H1 (cell line): ENCODE results near the gene MRPL55.

ENCODE experiments used
- BRCA1 ChIP-seq: IDR thresholded peaks from 2 replicates; pipeline ENCODE4 v1.6.1; 2012; ENCODE audit warnings: low read depth, low read length, improper control_type of control experiment
- EP300 ChIP-seq, 2 experiments: IDR thresholded peaks; 1 replicate in 1 of 2; 2 replicates in 1 of 2; pipeline ENCODE4 v1.6.1; 2011 to 2012; ENCODE audit warnings: low read depth in 2 of 2, low read length in 2 of 2, mild to moderate bottlenecking in 2 of 2, borderline replicate concordance in 1 of 2, inconsistent platforms in 1 of 2, moderate library complexity in 1 of 2
- EZH2 ChIP-seq: fragments of 200-600 bp; sonication (generic); IDR thresholded peaks from 2 replicates; pipeline ENCODE4 v1.7.1; 2012; ENCODE audit warnings: low read depth, mild to moderate bottlenecking, moderate library complexity, low read length, inconsistent platforms; ENCODE audit not compliant: severe bottlenecking
- JUN ChIP-seq: IDR thresholded peaks from 2 replicates; pipeline ENCODE4 v1.6.1; 2011; ENCODE audit warnings: low read depth, mild to moderate bottlenecking, improper control_type of control experiment, low read length
- TAF1 ChIP-seq: IDR thresholded peaks from 2 replicates; pipeline ENCODE4 v1.6.1; 2011; ENCODE audit warnings: mild to moderate bottlenecking, low read depth, low read length
- TF ChIP-seq, protein P1 (sequence below): IDR thresholded peaks from 2 replicates; pipeline ENCODE4 v1.6.1; 2012; ENCODE audit warnings: low read length, inconsistent platforms
- TF ChIP-seq, protein P2 (sequence below), 3 experiments: IDR thresholded peaks; 1 replicate in 2 of 3; 2 replicates in 1 of 3; pipeline versions ENCODE4 v1.5.1 to v1.6.1; 2011; ENCODE audit warnings: low read length in 3 of 3, mild to moderate bottlenecking in 3 of 3, inconsistent platforms in 2 of 3, low read depth in 1 of 3, moderate library complexity in 1 of 3; ENCODE audit not compliant: insufficient read depth in 1 of 3; ENCODE audit errors: control extremely low read depth in 1 of 3

- TF ChIP-seq BRCA1 (no peak), EP300 (IDR thresholded peaks at IDR 0.05; ENCODE audit: borderline replicate concordance in 1 of 2, low read depth in 2 of 2, low read length in 2 of 2) (no peak), JUN (peak; percentile 21; the same call in 1 of the 2 replicates), EZH2 (no peak), TAF1 (peak; percentile 88)
- TF ChIP-seq, protein P1, sequence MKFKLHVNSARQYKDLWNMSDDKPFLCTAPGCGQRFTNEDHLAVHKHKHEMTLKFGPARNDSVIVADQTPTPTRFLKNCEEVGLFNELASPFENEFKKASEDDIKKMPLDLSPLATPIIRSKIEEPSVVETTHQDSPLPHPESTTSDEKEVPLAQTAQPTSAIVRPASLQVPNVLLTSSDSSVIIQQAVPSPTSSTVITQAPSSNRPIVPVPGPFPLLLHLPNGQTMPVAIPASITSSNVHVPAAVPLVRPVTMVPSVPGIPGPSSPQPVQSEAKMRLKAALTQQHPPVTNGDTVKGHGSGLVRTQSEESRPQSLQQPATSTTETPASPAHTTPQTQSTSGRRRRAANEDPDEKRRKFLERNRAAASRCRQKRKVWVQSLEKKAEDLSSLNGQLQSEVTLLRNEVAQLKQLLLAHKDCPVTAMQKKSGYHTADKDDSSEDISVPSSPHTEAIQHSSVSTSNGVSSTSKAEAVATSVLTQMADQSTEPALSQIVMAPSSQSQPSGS: no peak
- TF ChIP-seq, protein P2, sequence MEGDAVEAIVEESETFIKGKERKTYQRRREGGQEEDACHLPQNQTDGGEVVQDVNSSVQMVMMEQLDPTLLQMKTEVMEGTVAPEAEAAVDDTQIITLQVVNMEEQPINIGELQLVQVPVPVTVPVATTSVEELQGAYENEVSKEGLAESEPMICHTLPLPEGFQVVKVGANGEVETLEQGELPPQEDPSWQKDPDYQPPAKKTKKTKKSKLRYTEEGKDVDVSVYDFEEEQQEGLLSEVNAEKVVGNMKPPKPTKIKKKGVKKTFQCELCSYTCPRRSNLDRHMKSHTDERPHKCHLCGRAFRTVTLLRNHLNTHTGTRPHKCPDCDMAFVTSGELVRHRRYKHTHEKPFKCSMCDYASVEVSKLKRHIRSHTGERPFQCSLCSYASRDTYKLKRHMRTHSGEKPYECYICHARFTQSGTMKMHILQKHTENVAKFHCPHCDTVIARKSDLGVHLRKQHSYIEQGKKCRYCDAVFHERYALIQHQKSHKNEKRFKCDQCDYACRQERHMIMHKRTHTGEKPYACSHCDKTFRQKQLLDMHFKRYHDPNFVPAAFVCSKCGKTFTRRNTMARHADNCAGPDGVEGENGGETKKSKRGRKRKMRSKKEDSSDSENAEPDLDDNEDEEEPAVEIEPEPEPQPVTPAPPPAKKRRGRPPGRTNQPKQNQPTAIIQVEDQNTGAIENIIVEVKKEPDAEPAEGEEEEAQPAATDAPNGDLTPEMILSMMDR (IDR thresholded peaks at IDR 0.05; ENCODE audit: control extremely low read depth in 1 of 3, insufficient read depth in 1 of 3, low read depth in 1 of 3, low read length in 3 of 3): peak in 1 of 3 experiments; percentile 17; a peak in 2 of 4 replicates
These were observed 31.0 kb upstream of the MRPL55 start, which contains the start of gene GUK1 for GRCh38 chr1:228139931-228140723.
